LHCN-M2 (cell line): ENCODE data around the gene ZNF385B. TPM values are rescaled to one million over a fixed set of nuclear protein-coding genes. Genes with fewer than 3 reads are reported as not detected.

ENCODE experiments used
- DNase-seq: peaks from one replicate; pipeline ENCODE4 v3.0.0-alpha.2; 2012; ENCODE audit warnings: low read depth
- total RNA-seq: library from RNA; depleted of rRNA; stranded (reverse); fragments of >200 nt; gene quantifications from 2 replicates; pipeline ENCODE4 v1.2.3, GENCODE V29; 2014

The ZNF385B gene
- total RNA-seq, 1 experiment from 2014 or later: 0.17 TPM

DNA sequence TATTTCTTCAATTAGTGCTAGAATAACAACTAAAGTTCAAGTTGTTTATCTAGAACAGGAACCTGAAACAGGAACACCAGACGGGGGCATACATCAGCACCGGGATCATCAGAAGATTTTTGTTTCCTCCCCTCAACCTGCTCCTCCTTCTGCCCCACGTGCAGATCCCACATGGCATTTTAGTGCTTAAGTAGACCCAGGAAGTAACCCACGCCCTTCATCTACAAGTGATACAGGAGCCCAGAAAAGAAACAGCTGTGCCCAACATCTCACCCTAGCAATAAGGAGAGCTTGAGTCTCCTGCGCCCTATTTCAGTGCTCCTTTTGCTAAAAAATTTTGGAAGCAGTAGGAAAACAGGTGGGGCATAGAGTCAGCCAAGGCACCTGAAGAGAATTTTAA is 5.2 kb downstream of the ZNF385B start:
- no peak for DNase-seq

DNA sequence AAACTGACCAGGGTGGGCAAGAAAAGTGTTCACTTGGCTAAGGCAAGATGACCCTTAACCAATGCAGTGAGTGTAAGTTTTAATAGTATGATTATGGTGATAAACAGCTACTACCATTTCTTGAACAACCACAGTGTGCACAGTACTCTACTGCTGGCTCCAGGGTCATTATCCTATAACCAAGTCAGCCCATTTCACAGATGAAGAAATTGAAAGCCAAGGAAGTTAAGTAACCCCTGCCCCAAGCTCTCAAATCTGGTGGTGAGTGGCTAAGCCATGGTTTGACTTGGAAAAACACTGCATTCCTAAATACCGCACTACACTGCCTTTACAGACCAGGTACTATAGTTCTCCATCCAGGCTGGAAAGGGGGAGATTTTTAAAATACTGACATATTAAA is 5.7 kb downstream of the ZNF385B start:
- DNase-seq: no peak

DNA sequence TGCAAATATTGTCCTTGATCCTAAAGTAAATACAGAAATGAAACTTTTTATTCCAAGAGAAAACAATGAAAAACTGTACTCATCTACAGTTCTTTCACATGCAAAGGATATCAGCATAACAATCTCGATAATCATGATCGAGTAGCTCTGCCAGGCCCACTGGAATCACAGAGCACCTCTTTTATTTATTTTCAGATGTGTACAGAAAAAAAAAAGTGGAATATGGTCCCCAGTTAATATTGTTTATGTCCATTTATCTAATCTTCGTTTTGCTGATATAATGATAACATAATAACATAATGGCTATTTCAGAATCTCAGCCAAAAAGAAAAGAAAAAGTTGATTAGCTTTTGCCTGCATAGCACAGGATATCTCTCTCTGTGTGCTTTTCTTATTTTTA is 6.5 kb downstream of the ZNF385B start:
- DNase-seq: no peak

DNA sequence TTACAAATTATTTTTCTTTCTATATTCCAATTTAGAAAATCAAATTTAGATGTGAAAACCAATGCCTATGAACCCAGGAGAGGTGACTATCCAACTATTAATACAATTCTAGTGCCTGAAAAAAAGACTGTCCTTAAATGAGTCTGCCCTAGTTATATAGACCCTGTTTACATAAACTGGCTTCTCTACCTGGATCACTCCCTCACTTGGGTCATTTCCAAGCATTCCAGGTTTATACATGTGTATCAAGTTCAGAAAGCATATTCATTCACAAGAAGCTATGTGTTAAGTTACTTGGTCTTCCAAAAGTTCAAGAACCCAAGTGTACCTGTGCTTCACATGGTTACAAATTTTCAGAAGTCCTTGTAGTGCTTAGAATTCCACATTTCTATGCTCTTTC is 8.3 kb downstream of the ZNF385B start:
- DNase-seq: no peak

DNA sequence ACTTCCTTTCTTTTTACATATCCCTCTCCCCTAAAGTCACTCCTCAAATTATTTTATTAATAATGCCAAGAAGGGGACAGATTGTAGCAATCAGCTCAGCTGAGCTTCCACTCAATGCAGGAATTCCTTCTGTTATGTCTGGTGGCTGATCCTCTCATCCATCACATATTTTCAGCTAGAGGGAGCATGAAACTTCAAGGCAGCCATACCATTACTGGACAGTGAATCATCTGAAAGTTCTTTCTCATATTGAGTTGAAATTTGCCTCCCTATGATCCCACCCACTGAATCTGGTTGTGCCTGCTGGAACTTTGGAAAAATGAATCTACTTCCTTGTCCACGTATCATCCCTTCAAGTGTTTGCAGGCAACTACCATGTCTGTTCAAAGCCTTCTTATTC is 11.2 kb downstream of the ZNF385B start:
- DNase-seq: peak; percentile 53

DNA sequence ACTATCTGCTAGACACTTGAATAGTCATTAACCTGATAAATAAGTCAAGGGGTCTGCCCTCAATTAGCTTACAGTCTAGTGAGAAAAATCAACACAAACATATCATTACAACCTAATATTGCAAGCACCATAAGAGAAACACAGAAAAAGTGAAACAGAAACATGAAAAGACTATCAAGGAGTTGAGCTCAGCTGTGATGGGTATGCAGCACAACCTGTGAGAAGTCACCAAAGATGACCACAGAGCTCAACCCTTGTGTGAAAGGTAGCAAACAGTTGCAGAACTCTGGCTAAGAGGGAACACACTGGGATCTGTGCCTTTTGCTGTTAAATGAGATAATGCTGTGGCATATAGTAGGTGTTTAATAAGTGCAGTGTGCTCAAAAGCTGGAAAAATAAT is 11.7 kb downstream of the ZNF385B start:
- no peak for DNase-seq

DNA sequence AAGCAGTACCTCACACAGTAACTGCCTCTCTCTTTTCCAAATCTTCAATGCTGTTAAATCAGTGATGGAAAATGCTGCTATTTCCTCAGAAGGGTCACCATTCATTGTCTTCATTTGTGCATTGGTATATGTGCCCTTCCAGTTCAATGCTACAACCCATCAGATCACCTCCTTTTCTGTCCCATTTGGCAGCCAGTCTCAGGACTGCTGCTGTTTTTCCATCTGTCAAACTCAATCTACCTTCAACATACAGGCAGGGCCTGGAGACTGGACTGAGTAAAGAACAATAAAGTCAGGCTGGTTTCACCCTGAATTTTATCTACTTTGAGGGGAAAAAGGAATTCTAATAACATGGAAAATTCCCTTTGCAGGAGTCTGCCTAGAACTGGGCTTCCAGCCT is 17.9 kb downstream of the ZNF385B start:
- DNase-seq: no peak

DNA sequence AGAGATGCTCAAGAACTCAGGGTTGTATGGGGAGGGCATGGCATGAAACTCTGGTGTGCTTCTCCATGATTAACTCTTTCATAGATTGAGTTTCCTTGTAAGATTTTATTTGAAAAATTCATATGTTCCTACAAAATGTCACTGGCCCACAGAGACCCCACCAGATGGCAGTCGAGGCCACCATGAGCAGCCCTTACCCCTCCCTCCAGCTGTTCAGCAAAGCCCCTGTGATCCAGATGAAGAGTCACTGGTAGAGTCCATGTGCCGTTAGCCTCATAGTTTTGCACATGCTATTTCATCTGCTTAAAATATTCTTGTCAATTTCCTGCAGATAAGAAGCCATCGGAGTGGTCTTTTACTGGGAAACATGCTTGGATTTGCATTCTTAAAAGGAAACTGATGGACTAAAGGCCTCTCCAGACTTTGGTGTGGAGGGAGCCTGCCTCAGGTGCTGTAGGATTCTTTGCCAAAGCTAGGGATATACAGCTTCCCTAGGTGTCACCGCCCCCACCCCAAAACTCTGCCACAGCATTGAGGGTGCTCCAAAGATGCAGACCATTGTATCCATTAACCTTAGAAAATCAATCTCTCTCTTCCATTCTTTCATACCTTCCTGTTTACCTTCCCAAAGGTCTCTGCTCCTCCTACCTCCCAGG is 18.8 kb downstream of the ZNF385B start:
- peak; percentile 56 for DNase-seq

DNA sequence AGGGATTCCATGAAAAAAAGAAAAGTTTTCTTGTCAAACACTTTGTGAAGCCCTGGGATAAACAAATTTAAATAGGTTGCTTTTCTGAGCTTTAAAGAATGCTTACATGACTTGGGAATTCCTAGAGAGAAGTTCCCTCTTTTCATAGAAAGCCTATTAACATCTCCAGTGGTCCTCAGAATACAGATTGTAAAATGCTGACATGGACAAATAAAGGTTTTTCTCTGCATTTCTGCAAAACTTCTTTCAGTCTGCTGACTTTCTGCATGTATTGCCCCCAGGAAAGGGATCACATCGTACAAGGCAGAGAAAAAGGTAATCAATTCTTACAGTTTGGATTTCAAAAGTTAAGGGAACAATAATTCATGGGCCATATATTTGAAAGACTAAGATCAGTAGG is 20.6 kb downstream of the ZNF385B start:
- no peak for DNase-seq

DNA sequence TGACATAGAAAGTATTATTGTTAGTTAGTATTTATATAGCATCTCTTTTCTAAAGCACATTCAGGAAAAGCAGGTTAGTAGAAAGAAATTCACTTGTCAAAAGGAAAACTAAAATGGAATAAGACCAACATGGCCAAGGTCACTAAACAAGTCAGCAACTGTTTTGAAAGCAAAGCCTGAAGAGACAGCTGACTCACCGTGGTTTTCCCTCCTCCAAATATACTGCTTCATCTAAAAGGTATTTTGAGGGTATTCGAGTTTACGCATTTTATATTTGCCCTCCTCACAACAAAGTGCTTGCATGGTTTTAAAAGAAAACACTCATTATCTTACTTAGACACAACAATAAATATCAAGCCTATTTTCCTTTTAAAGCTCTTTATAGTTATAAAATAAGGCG is 24.0 kb downstream of the ZNF385B start:
- peak; percentile 80 for DNase-seq

DNA sequence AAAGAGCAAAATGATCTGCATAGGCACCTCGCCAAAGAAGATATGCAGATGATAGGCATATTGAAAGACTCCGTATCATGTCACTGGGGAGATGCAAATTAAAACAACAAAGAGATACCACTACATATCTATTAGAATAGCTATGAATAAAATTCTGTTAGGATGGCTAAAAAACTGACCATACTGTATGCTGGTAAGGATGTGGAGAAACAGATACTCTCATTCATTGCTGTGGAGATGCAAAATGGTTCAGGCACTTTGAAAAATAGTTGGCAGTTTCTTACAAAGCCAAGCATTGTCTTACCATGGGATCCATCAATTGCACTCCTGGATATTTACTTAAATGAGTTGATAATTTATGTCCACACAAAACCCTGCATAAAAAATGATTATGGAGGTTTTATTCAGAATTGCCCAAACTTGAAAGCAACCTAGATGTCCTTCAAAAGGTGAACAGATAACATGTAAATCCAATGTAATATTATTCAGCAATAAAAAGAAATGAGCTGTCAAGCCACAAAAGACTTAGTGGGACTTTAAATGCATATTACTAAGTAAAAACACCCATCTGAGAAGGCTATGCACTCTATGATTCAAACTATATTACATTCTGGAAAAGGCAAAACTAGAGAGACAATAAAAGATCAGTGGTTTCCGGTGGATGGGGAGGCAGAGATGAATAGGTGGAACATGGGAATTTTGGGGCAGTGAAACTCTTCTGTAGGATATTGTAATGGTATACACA is 31.2 kb downstream of the ZNF385B start:
- no peak for DNase-seq

DNA sequence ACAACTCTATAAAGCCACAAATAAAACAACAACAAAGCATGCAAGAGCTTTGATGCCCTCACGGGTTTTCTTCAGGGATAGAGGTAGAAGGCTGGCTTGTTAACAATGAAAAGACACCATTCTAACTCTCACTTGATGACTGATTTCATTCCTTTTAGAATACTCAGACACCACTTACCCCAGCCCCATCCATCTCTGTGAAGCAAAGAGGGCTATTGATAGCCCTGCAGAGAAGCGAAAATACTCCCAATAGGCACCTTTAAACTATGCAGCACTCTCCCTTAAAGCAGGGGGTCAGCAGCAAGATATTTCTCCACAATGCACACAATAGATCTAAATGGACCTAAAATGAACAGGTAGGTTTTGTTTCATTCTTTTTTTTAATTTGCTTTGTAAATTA is 35.1 kb downstream of the ZNF385B start:
- DNase-seq: no peak

DNA sequence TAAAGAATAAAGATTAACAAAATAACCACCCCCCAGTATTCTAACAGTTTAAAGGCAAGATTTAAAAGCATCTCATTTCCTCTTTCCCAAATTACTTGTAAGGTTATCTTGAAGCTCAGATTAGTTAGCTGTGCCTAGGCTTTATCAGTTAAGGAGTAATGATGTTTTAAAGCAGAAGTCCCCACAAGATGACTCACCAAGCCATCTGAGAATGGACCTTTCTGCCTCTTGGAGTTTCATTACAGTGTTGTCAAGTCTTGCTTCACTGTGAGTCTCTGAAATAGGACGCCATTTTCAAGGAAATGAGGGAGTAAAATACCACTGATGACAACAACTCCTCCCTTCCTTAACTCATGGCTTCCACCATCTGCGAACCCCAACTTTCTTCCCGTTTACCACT is 35.9 kb downstream of the ZNF385B start:
- peak; percentile 18 for DNase-seq

DNA sequence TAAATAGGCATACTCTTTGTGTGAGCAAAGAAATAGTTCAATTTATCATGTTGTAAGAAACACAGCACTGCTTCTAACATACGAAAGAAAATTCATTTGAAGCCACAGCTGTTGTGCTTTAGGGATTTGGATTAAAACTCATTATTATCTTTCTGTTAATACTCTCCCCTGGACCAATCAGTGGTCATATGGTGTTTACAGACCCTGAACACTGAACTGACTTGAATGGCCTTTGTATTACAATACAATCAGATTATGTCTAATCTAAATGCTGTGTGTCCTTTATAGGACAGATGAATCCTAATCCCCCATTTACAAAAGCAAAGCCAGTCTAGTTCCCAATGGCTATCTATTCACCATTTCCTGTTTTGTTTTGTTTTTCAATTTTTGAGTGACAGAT is 36.5 kb downstream of the ZNF385B start:
- no peak for DNase-seq

DNA sequence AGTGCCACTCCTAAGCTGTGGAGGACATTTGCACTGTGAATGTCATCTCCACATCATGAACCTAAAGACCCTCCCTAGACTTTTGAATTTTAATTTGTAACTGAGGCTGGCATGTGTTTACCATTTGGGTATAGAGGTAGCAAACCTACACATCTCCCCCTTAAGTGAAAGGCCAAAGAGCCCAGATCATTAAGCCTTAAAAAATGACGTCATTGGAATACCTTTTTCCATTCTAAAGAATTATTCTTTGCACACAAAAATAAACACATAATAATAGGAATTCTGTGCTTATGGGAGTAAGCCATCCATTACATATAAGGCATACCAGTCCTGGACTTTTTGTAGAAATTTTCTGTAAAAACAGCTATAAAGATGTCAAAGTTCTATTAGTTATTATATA is 38.9 kb downstream of the ZNF385B start:
- DNase-seq: no peak

DNA sequence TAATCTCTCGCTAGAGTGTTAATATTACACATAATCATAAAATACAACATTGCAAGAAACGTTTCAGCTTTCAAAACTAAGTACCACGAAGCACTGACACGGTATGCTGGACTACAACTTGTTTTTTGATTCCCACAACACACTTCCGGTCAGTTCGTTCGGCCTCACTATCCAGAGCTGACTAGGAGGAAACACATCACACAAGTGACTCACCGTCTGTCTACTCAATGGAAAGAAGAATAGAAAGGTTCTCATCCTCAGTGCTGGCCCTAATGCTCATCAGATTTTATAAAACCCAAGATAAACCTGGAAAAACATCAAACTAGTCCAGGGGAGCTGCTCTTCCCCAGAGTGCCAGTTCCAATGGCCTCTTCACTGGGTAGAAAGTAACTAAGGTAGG is 42.9 kb downstream of the ZNF385B start:
- peak; percentile 71 for DNase-seq

DNA sequence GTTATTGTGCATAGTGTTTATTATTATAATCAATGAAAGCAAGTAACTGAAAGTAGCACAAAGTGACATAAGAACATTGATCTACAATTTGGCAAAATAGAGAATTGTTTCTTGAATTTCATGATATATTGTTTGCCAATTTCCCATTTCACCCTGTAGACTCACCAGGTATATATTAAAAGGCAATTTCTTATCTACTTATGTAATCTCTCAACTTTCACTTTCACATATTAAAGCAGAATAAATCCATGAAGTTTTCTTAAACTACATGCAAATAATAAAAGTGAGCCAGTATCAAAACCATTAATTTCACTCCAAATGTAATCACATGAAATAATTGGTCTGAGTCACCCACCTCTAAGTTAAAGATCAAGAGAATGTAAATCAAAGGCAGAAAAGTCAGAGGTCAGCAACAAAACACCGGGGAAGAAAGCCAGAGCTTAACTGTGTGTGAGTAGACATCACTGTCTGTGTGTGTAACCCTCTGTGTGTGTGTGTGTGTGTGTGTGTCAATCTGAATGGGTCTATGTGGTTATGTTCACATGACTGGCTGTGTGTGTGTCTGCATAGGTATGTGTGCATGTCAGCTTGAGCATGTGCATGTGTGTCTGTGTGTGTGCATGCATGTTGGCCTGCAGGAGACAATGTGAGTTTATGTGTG is 44.1 kb downstream of the ZNF385B start:
- DNase-seq: peak; percentile 21

DNA sequence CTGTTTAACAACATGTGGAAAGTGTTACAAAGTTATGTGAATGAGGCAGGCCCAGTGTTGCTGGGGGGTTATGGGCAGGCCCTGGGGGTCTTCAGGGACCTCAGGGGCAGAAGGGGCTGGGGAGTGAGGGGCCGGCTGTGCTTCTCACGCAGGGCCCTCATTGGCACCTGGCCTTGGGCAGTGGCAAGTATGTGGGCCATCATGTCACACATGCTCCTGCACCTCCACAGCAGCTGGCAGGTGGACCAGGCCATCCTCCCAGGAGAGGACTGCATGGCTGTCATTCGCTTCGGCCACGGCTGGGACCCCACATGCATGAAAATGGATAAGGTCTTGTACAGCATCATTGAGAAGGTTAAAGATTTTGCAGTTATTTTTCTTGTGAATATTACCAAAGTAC is 47.4 kb downstream of the ZNF385B start:
- DNase-seq: no peak

DNA sequence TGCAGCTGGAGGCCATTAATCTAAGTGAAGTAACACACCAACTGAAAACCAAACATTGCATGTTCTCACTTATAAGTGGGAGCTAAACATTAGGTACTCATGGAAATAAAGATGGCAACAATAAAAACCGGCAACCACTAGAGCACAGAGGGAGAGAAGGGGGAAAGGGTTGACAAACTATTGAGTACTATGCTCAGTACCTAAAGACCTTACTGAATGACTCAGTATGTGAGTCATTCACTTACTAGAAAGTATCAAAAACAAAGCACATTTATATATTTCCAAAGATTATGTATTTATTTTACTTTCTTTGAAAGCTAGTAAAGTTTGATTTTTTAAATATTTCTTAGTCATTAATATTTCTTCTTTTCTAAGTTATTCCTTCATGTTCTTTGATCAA is 48.9 kb downstream of the ZNF385B start:
- peak; percentile 18 for DNase-seq

DNA sequence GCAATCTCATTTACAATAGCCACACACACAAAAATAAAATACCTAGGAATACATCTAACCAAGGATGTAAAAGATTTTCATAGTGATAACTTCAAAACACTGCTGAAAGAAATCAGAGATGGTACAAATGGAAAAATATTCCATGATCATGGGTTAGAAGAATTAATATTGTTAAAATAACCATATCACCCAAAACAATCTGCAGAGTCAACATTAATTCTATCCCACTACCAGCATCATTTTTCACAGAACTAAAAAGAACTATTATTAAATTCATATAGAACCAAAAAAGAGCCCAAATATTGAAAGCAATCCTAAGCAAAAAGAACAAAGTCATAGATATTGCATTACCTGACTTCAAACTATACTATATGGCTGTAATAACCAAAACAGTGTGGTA is 50.4 kb downstream of the ZNF385B start:
- no peak for DNase-seq

DNA sequence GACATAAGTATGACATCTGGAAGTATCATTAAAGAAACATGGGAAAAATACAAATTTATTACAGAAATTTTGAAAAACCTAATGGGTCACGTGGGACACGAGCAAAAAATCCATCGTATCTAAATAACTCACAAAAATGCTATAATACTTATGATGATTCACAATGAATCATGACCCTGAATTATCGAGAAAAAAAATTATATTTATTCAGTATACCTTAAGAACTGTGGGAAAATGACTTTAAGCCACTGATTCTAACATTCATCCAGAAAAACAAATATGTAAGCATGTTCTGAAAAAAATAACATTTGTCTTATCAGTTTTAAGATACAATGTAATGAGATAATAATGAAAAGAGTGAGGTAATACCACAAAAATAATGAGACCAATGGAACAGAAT is 51.8 kb downstream of the ZNF385B start:
- DNase-seq: no peak

DNA sequence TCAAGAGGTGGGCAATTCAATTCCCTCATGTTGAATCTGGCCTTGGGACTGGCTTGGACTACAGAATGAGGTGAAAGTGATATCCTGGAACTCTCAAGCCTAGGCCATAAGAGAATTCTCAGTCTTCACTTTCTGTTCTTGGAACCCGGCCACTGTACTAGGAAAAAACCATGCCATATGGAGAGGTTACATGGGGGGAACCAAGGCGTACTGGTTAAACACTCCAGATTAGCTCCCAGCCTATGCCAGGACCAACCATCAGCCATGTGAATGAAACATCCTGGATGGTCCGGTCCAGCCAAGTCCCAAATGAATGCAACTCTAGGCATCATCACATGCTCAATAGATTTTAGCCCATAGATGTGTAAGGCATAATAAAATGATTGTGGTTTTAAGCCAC is 56.4 kb downstream of the ZNF385B start:
- DNase-seq: no peak

DNA sequence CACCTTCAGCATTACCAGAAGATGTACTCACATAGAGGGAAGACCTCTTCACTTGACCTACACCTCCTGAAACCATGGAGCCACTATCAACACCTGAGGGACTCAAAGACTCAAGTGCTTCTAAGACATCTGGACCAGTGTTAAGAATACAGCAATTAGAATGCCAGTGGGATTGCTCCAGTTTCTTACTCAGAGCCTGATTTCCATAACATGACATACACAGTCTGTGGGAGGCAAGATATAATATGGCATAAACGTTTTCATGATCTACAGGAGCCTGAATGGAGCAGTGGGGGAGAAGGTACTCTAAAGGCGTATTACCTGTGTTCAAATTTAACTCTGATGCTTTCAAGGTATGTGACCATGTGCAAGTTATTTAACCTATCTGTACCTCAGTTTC is 57.2 kb downstream of the ZNF385B start:
- DNase-seq: no peak
